Erythroblast (primary cell): Measurements from ENCODE around the gene ADARB2.

Source experiments
- GATA1 ChIP-seq: IDR thresholded peaks from 2 replicates; pipeline ENCODE4 v1.6.1; 2011; ENCODE audit warnings: low read depth, mild to moderate bottlenecking, control low read depth, low read length, moderate library complexity
- POLR2A ChIP-seq: IDR thresholded peaks from 2 replicates; pipeline ENCODE4 v1.6.1; 2011; ENCODE audit warnings: mild to moderate bottlenecking, low read length

- TF ChIP-seq POLR2A (no peak), GATA1 (no peak)
Observed at GRCh38 chr10:1242975-1243374, 494.4 kb downstream of the ADARB2 start.
